GM15510 (cell line): Measurements from ENCODE around the gene ADPGK.

ENCODE experiments used
- POLR2A ChIP-seq: IDR thresholded peaks from 3 replicates; pipeline ENCODE4 v1.6.1; 2011; ENCODE audit warnings: borderline replicate concordance; ENCODE audit not compliant: insufficient read length; ENCODE audit errors: extremely low read depth

The ADPGK gene

DNA sequence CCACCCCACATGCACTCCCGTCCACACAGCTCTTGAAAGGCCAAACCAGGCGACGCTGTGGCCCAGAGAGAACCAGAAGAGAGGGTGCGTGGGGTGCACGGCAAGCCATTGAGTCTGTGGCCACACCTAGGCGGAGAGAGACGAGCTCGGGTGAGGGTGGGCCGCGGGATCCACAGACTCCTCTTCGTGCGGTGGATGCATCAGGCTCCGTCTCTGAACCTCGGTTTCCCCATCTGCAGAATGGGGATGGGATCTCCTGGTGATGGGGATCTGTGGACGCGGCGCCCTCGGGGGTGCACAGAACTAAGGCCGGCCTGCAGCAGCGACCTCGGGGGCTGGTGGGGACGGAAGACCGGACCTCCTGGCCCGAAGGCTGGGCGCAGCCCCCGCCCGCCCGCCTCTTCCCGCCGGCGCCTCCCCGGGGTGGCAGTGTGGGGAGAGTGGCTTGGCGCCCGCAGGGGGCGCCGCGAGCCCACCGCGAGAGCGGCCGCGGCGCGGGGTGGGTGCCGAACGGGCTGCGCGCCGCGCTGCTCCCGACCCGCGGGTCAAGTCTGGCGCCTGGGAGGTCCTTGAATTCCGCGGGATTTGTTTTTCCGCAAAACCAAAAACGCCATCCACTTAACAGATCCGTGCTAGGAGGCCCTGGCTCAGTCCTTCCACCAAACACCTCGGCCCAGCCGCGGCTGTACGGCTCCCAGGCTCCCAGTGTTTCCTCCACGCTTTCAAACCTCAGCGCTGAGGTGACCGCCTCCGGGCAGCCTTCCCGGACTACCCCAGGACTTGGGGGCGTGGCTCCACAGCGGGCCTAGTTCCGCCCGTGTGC lies 13.2 kb upstream of the ADPGK start:
- no peak for TF ChIP-seq POLR2A

DNA sequence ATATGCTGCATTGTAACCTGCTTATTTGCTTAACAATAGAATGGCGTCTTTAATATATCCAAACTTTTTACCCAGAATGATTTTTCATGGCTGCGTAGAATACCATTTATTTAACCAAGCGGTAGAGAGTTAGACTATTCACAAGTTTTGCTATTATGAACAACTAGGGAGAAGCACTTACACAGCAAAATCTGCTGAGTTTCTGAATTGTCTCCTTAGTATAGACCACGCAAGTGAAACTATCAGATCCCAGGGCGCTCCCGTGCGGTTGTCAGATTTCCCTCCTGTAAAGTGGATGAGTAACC lies 12.6 kb upstream of the ADPGK start:
- TF ChIP-seq POLR2A = no peak

DNA sequence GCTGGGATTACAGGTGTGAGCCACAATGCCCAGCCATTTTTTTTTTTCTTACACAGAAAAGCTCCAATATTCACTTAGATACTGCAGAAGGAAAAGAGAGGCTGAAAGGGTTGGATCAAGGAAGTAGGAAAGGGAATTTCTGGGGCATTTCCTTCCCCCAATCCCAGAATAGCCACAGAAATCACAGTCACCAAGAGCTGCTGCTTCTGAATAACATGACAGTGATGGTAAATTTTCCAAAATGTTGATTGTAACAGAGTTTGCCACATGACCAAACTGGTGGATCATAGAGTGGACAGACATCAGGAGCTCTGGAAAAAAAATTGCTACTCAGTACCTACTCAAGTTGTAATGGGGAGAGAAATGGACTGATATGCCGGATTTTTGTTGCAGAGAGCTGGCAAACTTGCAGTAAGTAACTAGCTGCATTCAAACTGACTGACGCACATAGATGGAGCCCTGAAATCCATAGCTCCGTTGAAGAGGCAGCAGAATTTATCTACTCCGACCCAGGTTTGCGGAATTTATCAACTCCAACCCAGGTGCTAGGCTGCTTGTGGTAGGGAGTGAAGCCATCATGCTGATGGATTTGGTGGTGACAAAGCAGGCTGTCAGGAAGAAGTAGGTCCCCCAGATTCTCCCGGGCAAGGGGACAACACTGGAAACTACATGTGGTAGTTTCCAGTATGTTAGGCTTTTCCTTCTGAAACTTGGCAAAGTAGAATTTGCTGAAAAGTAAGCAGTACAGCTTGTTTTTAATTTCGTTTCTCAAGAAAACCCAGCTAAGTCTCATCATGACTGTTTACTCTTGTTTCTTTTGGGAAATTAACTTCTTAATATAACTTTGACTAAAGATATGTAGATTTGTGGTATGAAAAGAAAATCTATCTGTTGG lies 10.5 kb upstream of the ADPGK start:
- TF ChIP-seq POLR2A = no peak

DNA sequence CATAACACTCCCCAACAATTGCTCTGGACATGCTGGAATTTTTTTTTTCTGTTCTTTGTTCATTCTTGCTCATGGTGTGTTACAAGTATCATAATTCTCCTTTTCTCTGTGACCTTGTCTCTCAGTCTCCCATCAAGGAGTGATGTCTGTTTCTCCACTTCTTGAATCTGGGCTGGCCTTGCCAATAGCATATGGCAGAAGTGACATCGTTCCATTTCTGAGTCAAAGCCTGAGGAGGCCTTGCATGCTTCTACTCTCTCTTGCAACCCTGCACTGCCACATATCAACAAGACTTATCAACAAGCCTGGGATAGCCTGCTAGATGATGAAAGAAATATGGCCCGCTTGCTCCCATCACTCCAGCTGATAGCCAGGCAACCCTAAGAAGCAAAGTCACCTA lies 8.9 kb upstream of the ADPGK start:
- no peak for TF ChIP-seq POLR2A

DNA sequence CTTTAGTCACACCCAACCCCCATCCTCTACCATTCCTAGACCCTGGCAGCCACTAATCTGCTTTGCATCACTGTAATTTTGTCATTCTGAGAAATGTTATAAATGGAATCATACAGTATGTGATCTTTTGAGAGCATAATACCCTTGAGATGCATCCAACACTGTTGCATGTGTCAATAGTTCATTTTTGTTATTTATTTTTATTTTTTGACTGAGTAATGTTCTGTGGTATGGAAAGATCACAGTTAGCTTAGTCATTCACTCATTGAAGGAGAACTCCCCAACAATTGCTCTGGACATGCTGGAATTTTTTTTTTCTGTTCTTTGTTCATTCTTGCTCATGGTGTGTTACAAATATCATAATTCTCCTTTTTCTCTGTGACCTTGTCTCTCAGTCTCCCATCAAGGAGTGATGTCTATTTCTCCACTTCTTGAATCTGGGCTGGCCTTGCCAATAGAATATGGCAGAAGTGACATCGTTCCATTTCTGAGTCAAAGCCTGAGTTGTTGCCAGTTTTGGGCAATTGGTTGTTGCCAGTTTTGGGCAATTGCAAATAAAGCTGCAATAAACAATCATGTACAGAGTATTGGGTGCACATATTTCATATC lies 6.8 kb upstream of the ADPGK start:
- TF ChIP-seq POLR2A = no peak

DNA sequence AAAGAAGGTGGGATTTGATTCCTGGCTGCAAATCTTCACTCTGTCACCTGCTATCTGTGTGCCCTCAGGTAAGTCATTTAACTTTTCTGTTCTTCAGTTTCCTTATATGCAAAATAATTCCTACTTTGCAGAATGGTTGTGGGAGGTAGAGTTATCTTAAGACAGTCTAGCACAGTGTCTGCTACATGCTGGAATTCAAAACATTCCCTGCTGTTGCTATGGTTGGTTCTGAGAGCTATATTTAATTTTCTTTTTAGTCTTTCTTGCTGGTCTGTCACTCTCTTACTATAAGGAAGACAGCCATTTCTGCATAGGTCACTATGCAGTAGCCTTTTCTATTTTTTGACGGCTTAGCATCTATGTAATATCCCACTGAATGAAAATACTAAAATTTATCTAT lies 4.0 kb upstream of the ADPGK start:
- TF ChIP-seq POLR2A = no peak

DNA sequence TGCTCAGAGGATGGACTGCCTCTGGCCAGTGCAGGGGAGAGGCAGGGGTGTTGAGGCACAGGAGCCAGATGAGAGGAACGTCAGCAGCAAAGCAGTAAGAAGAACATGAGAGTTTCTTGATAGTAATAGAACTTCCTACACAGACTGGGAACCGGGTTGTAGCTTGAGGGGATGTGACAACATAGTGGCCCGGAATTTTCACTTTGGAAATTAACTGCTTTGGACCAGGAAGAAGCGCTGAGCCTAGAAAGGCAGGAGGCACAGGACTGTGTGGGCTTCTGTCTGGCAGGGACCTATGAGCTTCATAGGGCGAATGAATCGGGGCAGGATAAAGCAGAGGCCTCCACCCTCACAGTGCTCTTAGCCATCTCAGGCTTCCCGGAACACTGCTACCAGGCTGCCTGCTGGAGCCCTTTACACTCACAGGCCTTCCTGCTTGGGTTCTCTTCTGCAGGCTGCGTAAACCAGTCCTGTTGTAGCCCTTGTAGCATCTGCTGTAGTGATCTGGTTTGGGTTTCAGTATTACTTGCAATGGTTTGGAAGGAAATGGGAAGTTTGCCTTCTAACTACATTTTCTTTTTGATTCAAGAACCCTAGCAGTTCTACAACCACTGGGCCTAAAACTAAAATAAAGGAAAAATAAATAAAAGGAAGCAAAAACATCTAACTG lies 3.3 kb upstream of the ADPGK start:
- no peak for TF ChIP-seq POLR2A

DNA sequence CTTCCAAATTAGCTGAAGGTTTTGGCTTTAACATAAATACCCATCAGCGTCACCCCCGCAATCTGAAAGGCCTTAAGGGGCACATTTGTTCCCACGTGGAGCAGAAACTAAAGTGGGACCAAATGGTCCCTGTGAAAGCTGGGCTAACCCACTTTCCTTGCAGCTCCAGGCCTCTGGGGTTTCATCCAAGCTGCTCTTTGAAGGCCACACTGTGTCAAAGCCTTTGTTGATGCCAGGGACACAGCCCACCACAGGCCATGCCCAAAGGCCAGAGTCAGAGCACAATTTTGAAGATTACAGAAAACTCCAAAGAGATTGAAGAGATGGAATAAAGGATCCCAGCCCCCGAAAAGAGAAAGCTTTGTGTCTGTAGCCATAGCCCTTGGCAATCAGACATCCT lies 2.7 kb upstream of the ADPGK start:
- TF ChIP-seq POLR2A = no peak

DNA sequence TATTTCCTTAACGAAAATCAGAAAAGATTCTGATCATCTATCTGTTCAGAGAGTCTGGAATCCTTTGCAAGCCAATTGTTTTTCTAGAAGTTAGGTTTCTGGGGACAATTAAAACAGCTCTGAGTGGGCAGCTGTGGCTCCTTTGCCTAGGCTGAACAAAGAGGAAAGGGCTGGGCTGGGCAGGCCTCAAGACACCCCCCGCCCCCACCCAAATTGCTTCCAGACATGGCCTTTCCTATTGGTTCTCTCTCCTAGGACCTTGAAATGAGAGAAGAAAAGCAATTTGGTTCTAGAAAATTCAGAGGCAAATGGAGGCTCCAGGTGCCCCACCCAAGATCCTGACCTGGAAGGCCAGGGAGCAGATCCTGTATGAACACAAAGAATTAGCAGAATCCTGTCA lies 2.3 kb upstream of the ADPGK start:
- TF ChIP-seq POLR2A = no peak

DNA sequence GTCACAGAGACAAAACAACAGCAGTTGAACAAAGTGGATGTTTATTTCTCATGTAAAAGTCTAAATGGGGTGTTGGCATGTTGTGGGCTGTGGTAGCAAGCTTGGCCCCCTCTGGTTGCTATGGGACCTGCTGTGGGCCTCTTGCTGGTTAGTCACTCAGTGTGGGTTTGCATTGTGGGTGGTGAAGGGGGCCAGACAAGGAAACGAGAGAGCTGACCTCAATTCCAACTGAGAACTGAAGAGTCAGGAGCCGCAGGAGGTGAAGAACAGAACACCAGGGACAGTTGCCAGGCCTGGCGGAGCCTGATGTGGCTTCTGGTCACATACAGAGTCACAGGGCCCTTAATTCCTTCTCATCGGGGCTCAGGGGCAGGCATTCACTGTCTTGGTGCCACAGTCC lies 1.9 kb upstream of the ADPGK start:
- no peak for TF ChIP-seq POLR2A

DNA sequence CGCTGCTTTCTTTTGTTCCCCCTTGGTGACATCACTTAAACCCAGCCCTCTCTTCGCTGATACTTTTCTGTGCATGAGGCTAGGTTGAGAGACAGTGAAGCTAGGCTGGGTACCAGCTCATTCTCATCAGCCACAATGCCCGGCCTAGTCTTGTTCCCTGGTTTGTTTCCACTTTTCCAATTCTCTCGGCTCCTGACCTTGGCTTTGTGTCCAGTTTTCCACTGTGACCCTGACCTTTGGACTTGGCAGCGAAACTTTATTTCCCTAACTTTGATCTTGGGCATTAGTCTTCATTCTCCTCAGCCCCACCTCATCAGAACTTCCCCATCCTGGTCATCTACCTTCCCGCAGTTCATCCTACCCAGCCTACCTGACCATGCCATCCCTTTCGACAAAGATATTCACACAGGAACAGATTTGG lies 908 bp upstream of the ADPGK start:
- no peak for TF ChIP-seq POLR2A

DNA sequence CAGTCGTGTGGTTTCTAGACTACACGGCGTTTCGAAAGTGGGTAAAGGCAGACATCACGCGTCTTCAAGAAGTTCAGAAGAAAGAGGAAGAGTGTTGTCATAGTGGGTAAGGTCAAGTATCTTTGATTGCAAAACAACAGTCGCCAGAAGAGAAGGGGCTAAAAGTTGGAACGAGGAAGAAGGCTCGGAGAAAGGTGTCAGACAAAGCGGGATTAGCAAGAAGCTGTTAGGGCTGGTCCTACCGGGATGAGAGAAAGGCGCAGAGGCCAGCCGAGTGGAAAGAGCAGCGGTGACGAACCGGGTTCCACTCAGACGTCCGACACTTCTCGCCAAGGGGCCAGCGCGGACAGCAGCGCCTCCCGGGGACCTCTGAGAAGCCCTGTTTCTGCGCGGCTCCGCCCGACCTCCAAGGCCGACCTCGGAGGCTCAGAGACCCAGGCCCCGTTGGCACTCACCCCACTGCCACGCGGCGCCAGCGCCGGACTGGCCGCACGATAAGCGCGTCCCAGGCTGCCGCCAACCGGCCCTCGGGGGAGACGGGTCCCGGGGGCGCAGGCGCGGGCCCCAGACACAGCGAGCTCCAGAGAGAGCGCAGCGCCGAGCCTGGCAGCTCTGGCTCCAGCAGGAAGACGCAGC lies 436 bp downstream of the ADPGK start:
- no peak for TF ChIP-seq POLR2A

DNA sequence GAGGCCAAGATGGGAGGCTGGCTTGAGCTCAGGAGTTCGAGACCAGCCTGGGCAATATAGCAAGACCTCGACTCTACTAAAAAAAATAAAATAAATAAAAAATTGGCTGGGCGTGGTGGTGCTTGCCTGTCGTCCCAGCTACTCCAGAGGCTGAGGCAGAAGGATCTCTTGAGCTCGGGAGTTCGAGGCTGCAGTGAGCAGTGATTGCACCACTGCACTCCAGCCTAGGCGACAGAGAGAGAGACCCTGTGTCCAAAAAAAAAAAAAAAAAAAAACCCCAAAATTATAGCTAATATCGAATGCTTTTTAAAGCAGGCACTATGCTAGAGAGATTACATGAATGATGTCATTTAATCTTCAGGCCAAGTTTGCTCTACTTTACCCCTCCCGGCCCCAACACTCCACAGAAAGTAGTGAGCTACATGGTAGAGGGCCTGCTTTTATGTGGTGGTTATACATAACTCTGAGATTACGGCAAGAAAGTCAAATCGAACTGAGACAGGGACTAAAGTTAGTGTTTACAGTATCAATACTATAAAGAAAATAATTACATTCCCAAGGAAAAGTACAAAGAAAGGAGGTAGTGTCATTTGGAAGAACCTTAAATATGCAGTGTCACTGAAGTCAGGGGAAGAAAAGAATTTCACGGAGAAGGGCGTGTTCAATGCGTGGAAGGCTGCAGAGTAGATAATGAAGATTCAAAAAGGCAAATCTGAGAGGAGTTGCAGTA lies 1.1 kb downstream of the ADPGK start:
- TF ChIP-seq POLR2A = no peak

DNA sequence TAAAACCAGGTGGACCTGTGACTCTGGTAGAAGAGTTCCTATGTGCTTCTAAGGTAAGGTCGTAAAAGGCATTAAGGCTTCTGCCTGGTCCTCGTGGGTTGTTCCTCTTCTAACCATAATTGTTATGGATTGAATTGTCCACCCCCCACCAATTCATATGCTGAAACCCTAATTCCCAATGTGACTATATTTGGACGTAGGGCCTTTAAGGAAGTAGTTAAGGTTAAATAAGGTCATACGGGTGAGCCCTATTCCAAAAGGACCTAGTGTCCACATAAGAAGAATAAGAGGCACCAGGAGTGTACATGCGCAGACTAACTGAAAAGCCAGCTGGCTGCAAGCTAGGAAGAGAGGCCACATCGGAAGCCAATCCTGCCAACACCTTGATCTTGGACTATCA lies 1.9 kb downstream of the ADPGK start:
- no peak for TF ChIP-seq POLR2A
